Stimulated activated CD4-positive, alpha-beta T cell treated with anti-CD3 and anti-CD28 coated beads, Interleukin-2, amount 100 ng/mL, for 24 hours (primary cell): ENCODE data around the gene SLC27A4.

Experiments
- DNase-seq, 2 donors: peaks; one replicate each; pipeline ENCODE4 v3.0.0-alpha.2; 2020

Gene SLC27A4

GRCh38 chr9:128339761-128340690 is at the start of gene SLC27A4:
SLC27A4 (plus strand) TSS chr9:128340527; CDS start chr9:128343133, 2,606 bp downstream.
- DNase-seq = peak; percentile 79 to 84

- DNase-seq = no peak
Measured at GRCh38 chr9:128292009-128292408, 48.3 kb upstream of the SLC27A4 start.

- no peak for DNase-seq
Measured at GRCh38 chr9:128293091-128293490, 47.2 kb upstream of the SLC27A4 start.

- no peak for DNase-seq
Measured at GRCh38 chr9:128294142-128294541, 46.2 kb upstream of the SLC27A4 start.

GRCh38 chr9:128296340-128297220 is 43.7 kb upstream of the SLC27A4 start:
- DNase-seq = no peak

GRCh38 chr9:128297221-128297773 is 43.0 kb upstream of the SLC27A4 start:
- no peak for DNase-seq

GRCh38 chr9:128298535-128299482 is 41.5 kb upstream of the SLC27A4 start:
- DNase-seq = no peak

GRCh38 chr9:128304136-128304970 is 36.0 kb upstream of the SLC27A4 start:
- no peak for DNase-seq

- no peak for DNase-seq
Measured at GRCh38 chr9:128304971-128305288, 35.4 kb upstream of the SLC27A4 start.

GRCh38 chr9:128309551-128309950 is 30.8 kb upstream of the SLC27A4 start:
- no peak for DNase-seq

- no peak for DNase-seq
Measured at GRCh38 chr9:128310461-128310860, 29.9 kb upstream of the SLC27A4 start.

- no peak for DNase-seq
Measured at GRCh38 chr9:128314697-128315096, 25.6 kb upstream of the SLC27A4 start.

GRCh38 chr9:128316421-128316820 is 23.9 kb upstream of the SLC27A4 start:
- no peak for DNase-seq

GRCh38 chr9:128317629-128318028 is 22.7 kb upstream of the SLC27A4 start:
- no peak for DNase-seq

- no peak for DNase-seq
Measured at GRCh38 chr9:128321343-128321742, 19.0 kb upstream of the SLC27A4 start.

- no peak for DNase-seq
Measured at GRCh38 chr9:128321879-128322403, 18.4 kb upstream of the SLC27A4 start.

- peak; percentile 94 for DNase-seq
Measured at GRCh38 chr9:128322404-128323211, 17.7 kb upstream of the SLC27A4 start, which contains the start of the genes COQ4 and TRUB2. COQ4 (plus strand) TSS chr9:128322839; CDS start chr9:128322859, 20 bp downstream. TRUB2 (minus strand) TSS chr9:128322447; CDS start chr9:128322408, 39 bp downstream.

GRCh38 chr9:128323212-128323730 is 17.1 kb upstream of the SLC27A4 start:
- no peak for DNase-seq

GRCh38 chr9:128323791-128324190 is 16.5 kb upstream of the SLC27A4 start:
- DNase-seq = no peak

GRCh38 chr9:128324401-128324800 is 15.9 kb upstream of the SLC27A4 start:
- DNase-seq = no peak
